Prostate gland (tissue), 2 donors: ENCODE measurements around the gene DCPS. TPM values are rescaled to one million over a fixed set of nuclear protein-coding genes. Genes with fewer than 3 reads are reported as not detected.
"Not testable (repeated sequence)": the region's sequence is repeated elsewhere in the genome, so short reads cannot be mapped to it uniquely, and the experiment has no call there.

Source experiments
- DNase-seq: peaks from one replicate; pipeline ENCODE4 v3.0.0-alpha.2; 2019; ENCODE audit warnings: low spot score
- H3K27ac ChIP-seq, 2 donors: fragments of 200-600 bp; sonication (generic); 2 replicates each; pipeline ENCODE4 v1.5.1; 2017 to 2019
- H3K27me3 ChIP-seq: fragments of 200-600 bp; sonication (generic); replicated peaks from 2 replicates; pipeline ENCODE4 v1.5.1; 2019; ENCODE audit not compliant: insufficient read depth
- H3K36me3 ChIP-seq, 2 donors: fragments of 200-600 bp; sonication (generic); 1 replicate in 1 of 2; 2 replicates in 1 of 2; pipeline versions ENCODE4 v1.5.1 to v1.8.1; 2017 to 2019
- H3K4me1 ChIP-seq: fragments of 200-600 bp; sonication (generic); replicated peaks from 2 replicates; pipeline ENCODE4 v1.5.1; 2019
- H3K4me3 ChIP-seq, 2 donors: fragments of 200-600 bp; sonication (generic); 2 replicates each; pipeline ENCODE4 v1.5.1; 2017 to 2019
- H3K9me3 ChIP-seq: fragments of 200-600 bp; sonication (generic); 2 replicates; pipeline ENCODE4 v1.5.1; 2017
- POLR2A ChIP-seq: fragments of 450-650 bp; IDR thresholded peaks from one replicate; pipeline ENCODE4 v1.6.1; 2016; ENCODE audit warnings: antibody characterized with exemption, mild to moderate bottlenecking
- POLR2AphosphoS5 ChIP-seq: sonication (generic); formaldehyde crosslinking; IDR thresholded peaks from one replicate; pipeline ENCODE4 v1.6.1; 2017; ENCODE audit warnings: antibody characterized with exemption
- WGBS: methylation state at CpG from one replicate; pipeline ENCODE4 v1.1.5; 2018; 5-methylcytosine and 5-hydroxymethylcytosine counted together
- intact Hi-C: fragments of 100-400 bp; cut with DNase I; formaldehyde crosslinking; loops from one replicate; pipeline ENCODE4 v1.14.2; 2022
- total RNA-seq, 2 donors: library from RNA; depleted of rRNA; stranded (reverse); fragments of >200 nt; gene quantifications; one replicate each; pipeline ENCODE4 v1.1.0, GENCODE V29; 2016
- TF ChIP-seq, protein P1 (sequence below), 4 experiments: fragments of 200-600 bp in 2 of 4; fragments of 450-650 bp in 2 of 4; sonication (generic) in 2 of 4; IDR thresholded peaks; 1 replicate in 3 of 4; 2 replicates in 1 of 4; pipeline ENCODE4 v1.5.1; 2016 to 2019; ENCODE audit warnings: antibody characterized with exemption in 4 of 4, mild to moderate bottlenecking in 2 of 4, moderate library complexity in 2 of 4

Gene DCPS
- total RNA-seq, 2 donors from 2014 or later, result 12.6 to 17.5 TPM

DNA sequence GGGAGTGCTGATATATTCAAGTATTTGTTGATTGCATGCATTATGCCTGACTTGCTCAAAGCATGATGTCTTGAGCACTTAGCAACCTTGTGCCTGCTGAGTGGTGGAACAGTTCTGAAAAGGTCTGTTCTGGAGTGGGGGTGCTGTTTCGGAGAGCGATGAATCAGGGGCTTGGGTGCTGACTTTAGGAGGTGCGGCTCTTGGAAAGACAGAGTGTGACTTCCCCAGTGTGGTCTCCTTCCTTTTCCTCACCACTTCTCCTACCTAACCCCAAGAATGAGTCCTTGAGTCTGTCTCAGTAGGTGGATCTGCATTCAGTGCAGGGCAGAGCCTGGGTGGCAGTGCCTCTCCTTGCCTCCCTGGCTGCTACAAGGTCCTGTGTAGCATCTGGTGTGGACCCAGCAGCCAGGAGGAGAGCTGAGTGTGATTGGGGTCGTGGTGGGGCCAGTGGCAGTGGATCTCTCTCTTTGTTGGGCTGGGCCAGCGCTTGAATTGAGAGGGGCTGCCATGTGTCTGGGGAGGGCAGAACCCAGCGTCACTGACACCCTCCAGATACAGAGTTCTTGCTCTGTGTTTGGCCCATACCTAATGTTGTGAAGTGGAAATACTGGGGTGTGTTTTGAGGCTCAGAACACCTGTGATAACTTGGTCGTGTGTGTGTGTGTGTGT is 87.6 kb downstream of the DCPS start:
- Histone ChIP-seq H3K36me3 (no peaks in the 10 kb centered on the region), H3K4me3 (no peak overlapping the region), H3K4me1 (no peaks in the 10 kb centered on the region), H3K27ac (no peak overlapping the region), H3K27me3 (no peaks in the 10 kb centered on the region), H3K9me3 (no peaks in the 10 kb centered on the region)
- no peak for TF ChIP-seq POLR2AphosphoS5
- TF ChIP-seq POLR2A, result no peak
- TF ChIP-seq, protein P1, sequence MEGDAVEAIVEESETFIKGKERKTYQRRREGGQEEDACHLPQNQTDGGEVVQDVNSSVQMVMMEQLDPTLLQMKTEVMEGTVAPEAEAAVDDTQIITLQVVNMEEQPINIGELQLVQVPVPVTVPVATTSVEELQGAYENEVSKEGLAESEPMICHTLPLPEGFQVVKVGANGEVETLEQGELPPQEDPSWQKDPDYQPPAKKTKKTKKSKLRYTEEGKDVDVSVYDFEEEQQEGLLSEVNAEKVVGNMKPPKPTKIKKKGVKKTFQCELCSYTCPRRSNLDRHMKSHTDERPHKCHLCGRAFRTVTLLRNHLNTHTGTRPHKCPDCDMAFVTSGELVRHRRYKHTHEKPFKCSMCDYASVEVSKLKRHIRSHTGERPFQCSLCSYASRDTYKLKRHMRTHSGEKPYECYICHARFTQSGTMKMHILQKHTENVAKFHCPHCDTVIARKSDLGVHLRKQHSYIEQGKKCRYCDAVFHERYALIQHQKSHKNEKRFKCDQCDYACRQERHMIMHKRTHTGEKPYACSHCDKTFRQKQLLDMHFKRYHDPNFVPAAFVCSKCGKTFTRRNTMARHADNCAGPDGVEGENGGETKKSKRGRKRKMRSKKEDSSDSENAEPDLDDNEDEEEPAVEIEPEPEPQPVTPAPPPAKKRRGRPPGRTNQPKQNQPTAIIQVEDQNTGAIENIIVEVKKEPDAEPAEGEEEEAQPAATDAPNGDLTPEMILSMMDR (IDR thresholded peaks at IDR 0.05), result no peak
- no peak for DNase-seq
- WGBS, result 72% methylated on average over 7 of the region's 7 CpGs
- intact Hi-C loops, result no loop called here

DNA sequence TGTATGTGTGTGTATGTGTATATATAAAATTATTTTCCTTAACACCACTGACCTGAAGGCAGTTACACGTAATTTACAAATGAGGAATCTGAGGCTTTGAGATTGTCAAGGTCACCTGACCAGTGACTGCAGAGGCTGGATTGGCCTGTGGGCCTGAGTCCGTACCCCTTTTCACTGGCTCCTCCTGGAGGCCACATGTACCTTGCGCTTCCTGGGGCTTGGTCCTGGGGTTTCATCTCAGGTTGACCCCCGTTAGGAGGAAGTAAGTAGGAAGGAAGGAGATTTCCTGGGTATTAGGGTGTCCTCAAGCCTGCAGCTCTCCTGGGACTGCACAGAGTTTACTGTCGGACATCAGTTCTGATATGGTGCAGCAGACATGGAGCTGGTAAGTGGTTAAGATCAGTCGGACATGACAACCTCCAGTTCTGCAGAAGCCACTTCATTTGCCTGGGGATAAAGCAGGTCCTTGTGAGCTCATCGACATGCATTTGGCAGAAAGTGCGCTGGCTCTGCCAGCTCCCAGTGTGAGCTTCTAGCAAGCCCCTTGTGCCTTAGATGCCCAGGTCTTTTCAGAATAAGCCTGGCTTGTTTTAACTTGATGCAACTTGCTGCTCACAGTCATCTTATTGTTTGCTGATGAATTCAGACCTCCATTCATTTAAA is 88.2 kb downstream of the DCPS start:
- no peaks in the 10 kb centered on the region for H3K4me1 ChIP-seq

DNA sequence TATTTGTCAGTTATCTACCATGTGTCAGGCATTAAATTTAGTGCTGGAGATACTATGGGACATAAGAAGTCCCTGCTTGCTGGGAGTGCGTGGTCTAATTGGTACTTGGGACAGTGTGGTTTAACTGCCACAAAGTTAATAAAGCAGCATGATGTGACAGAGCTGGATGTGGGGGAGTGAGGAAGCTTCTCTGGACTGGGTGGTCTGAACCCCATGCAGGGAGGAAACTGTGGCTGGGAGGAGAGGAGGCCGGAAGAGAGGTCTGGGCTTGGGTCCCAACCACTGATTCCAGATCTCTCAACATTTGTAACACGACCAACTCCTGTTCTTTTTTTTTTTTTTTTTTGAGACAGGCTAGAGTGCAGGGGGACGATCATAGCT is 88.8 kb downstream of the DCPS start:
- no peak overlapping the region for H3K4me3 ChIP-seq
- intact Hi-C loops, result no loop called here
- no peaks in the 10 kb centered on the region for H3K27me3 ChIP-seq
- WGBS, result 26% methylated on average over 4 of the region's 4 CpGs
- H3K4me1 ChIP-seq, result no peaks in the 10 kb centered on the region
- H3K27ac ChIP-seq, result no peak overlapping the region
- no peaks in the 10 kb centered on the region for H3K36me3 ChIP-seq
- DNase-seq, result no peak
- H3K9me3 ChIP-seq, result no peaks in the 10 kb centered on the region
- TF ChIP-seq POLR2A, result no peak

More for the DNA sequence above, 88.2 kb downstream of the DCPS start:
- no peaks in the 10 kb centered on the region for H3K9me3 ChIP-seq
- intact Hi-C loops, result no loop called here
- DNase-seq, result no peak
- TF ChIP-seq, protein P1 (IDR thresholded peaks at IDR 0.05), result no peak
- TF ChIP-seq POLR2AphosphoS5 (no peak), POLR2A (no peak)
- no peak overlapping the region for H3K27ac ChIP-seq
- no peak overlapping the region for H3K4me3 ChIP-seq
- WGBS, result 36% methylated on average over 8 of the region's 8 CpGs
- H3K36me3 ChIP-seq, result no peaks in the 10 kb centered on the region
- no peaks in the 10 kb centered on the region for H3K27me3 ChIP-seq

DNA sequence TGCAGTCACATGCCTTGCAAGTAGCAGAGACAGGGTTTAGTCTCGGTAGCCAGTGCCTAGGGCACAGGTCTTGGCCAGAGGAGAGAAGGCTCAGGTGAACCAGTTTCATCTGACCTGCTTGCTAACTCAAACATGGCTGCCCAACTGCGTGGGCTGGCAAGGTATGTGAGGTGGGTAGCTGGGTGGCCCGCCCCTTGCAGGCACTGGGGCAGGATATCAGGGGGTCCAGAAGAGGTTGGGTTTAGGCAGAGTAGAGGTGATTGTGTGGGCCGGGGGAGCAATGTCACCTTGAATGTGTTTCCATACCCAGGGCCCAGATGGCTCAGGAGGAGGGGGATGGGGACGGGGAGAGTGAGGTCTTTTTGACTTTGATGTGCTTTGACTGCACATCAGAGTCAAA is 89.3 kb downstream of the DCPS start:
- Histone ChIP-seq H3K9me3 (no peaks in the 10 kb centered on the region), H3K27ac (no peak overlapping the region), H3K27me3 (no peaks in the 10 kb centered on the region), H3K36me3 (no peaks in the 10 kb centered on the region), H3K4me1 (no peaks in the 10 kb centered on the region), H3K4me3 (no peak overlapping the region)
- intact Hi-C loops, result no loop called here
- 88% methylated on average over 5 of the region's 5 CpGs for WGBS
- DNase-seq, result no peak
- TF ChIP-seq, protein P1 (IDR thresholded peaks at IDR 0.05), result no peak
- TF ChIP-seq POLR2AphosphoS5, result no peak
- no peak for TF ChIP-seq POLR2A

DNA sequence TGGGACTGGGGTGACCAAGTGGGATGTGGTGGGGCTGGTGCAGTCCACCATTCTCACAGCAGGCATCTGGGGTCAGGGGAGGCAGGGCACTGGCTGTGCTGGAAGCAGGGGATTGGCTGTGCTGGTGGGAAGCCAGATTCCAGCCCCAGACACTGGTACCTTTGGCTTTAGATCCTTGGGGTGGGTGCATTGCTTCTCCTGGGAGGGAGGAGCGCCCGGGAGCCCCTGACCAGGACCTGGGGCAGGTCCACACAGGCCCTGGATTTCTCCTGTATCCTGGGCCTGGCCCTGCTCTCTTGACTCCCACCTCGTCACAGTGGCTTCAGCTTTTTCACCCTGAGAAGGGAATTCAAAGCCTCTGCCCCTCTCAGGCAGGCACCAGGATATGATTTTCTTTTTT is 90.2 kb downstream of the DCPS start:
- TF ChIP-seq POLR2A (no peak), POLR2AphosphoS5 (no peak)
- TF ChIP-seq, protein P1 (IDR thresholded peaks at IDR 0.05), result no peak
- WGBS, result 70% methylated on average over 3 of the region's 3 CpGs
- no peaks in the 10 kb centered on the region for H3K9me3 ChIP-seq
- no peaks in the 10 kb centered on the region for H3K36me3 ChIP-seq
- no peaks in the 10 kb centered on the region for H3K27me3 ChIP-seq
- intact Hi-C loops, result no loop called here
- H3K4me3 ChIP-seq, result no peak overlapping the region
- no peaks in the 10 kb centered on the region for H3K4me1 ChIP-seq
- DNase-seq, result no peak
- H3K27ac ChIP-seq, result no peak overlapping the region

DNA sequence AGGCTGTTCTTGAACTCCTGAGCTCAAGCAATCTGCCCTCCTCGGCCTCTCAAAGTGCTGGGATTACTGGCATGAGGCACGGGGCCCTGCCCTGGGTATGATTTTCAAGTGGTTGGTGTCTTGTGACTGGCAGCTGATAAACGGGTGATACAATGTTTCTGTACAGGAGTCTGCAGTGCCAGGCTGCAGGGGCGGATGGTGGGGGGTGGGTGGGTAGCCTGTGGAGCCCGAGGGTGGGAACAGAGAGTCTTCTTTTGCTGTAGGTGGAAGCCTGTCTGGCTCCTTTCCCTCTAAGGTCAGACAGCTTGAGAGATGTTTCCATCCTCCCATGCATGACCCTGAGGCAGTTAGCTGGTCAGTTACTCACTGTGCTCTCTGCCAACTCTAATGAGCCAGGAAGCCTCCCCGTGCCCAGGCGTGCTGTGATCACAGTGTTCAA is 90.8 kb downstream of the DCPS start:
- DNase-seq, H3K9me3 ChIP-seq, H3K27me3 ChIP-seq, H3K36me3 ChIP-seq, H3K4me1 ChIP-seq, H3K4me3 ChIP-seq, H3K27ac ChIP-seq, intact Hi-C loops: not testable (repeated sequence)
- WGBS, result 67% methylated on average over 5 of the region's 7 CpGs
